Lower lobe of right lung (tissue), 2 donors: ENCODE results near the gene CEBPE. TPM values are rescaled to one million over a fixed set of nuclear protein-coding genes. Genes with fewer than 3 reads are reported as not detected.

Experiments
- ATAC-seq, 2 donors: fragments of 200-7000 bp; cut with Tn5 transposase; one replicate each; pipeline ENCODE4 v1.9.1; 2020 to 2022; ENCODE audit warnings: mild to moderate bottlenecking in 2 of 2, moderate library complexity in 2 of 2
- DNase-seq: peaks from one replicate; pipeline ENCODE4 v3.0.0-alpha.2; 2020
- H3K27ac ChIP-seq: fragments of 200-600 bp; one replicate; pipeline ENCODE4 v1.8.0; 2022
- H3K27me3 ChIP-seq: fragments of 200-600 bp; one replicate; pipeline ENCODE4 v1.8.0; 2022; ENCODE audit warnings: low read depth
- H3K36me3 ChIP-seq: fragments of 200-600 bp; one replicate; pipeline ENCODE4 v1.8.0; 2022; ENCODE audit warnings: mild to moderate bottlenecking
- H3K4me1 ChIP-seq: fragments of 200-600 bp; one replicate; pipeline ENCODE4 v1.8.0; 2022
- H3K4me3 ChIP-seq: fragments of 200-600 bp; one replicate; pipeline ENCODE4 v1.8.0; 2022; ENCODE audit warnings: mild to moderate bottlenecking
- H3K9me3 ChIP-seq: fragments of 200-600 bp; one replicate; pipeline ENCODE4 v1.8.0; 2022
- intact Hi-C: fragments of 100-400 bp; cut with DNase I; formaldehyde crosslinking; loops from one replicate; pipeline ENCODE4 v1.11.0; 2022
- total RNA-seq: library from RNA; stranded (reverse); fragmentation: NEBNext Ultra II Directional; extraction: Animal tissue kit (Norgen Biotek cat#: 25700); gene quantifications from one replicate; pipeline ENCODE4 v1.2.1, GENCODE V29; 2021
- TF ChIP-seq, protein P1 (sequence below): fragments of 200-600 bp; IDR thresholded peaks from one replicate; pipeline ENCODE4 v1.8.0; 2022; ENCODE audit warnings: antibody characterized with exemption, mild to moderate bottlenecking
- donor health status: DM: no; HTN: yes; CAD: no; lungs with severe emphysema.

CEBPE gene
- total RNA-seq, 1 donor from 2014 or later = 0.32 TPM

DNA sequence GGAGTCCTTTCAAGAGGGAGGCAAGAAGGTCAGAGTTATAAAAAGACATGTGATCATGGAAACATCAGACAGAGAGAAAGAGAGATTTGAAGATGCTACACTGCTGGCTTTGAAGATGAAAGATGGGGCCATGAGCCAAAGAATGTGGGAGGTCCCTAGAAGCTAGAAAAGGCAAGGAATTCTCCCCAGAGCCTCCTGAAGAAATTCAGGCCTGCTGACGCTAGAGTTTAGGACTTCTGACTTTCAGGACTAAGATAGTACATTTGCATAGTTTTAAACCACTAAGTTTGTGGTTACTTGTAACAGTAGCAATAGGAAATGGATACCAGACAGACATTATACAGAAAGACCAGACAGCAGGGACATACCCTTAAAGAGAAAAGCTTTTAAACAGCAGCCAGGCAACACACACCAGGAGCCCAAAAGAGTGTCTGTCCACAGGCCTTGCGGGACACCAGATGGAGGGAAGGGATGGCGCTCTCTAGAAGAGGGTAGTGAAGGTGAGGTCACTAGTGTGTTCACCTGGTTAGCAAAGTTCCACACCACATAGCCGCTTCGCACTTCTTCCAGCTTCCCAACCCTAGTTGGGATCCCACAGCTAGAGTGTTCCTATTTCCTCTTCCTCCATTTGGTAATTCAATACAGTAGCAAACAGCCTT lies 29.7 kb upstream of the CEBPE start:
- H3K27ac ChIP-seq = no peak overlapping the region
- ATAC-seq (no peak), DNase-seq (no peak)
- H3K36me3 ChIP-seq = no peaks in the 10 kb centered on the region
- no peaks in the 10 kb centered on the region for H3K9me3 ChIP-seq
- H3K27me3 ChIP-seq = no peaks in the 10 kb centered on the region
- H3K4me1 ChIP-seq = peaks cover 10% of the 10 kb centered on the region
- H3K4me3 ChIP-seq = no peak overlapping the region
- TF ChIP-seq, protein P1, sequence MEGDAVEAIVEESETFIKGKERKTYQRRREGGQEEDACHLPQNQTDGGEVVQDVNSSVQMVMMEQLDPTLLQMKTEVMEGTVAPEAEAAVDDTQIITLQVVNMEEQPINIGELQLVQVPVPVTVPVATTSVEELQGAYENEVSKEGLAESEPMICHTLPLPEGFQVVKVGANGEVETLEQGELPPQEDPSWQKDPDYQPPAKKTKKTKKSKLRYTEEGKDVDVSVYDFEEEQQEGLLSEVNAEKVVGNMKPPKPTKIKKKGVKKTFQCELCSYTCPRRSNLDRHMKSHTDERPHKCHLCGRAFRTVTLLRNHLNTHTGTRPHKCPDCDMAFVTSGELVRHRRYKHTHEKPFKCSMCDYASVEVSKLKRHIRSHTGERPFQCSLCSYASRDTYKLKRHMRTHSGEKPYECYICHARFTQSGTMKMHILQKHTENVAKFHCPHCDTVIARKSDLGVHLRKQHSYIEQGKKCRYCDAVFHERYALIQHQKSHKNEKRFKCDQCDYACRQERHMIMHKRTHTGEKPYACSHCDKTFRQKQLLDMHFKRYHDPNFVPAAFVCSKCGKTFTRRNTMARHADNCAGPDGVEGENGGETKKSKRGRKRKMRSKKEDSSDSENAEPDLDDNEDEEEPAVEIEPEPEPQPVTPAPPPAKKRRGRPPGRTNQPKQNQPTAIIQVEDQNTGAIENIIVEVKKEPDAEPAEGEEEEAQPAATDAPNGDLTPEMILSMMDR = no peak
- intact Hi-C loops = no loop called here

DNA sequence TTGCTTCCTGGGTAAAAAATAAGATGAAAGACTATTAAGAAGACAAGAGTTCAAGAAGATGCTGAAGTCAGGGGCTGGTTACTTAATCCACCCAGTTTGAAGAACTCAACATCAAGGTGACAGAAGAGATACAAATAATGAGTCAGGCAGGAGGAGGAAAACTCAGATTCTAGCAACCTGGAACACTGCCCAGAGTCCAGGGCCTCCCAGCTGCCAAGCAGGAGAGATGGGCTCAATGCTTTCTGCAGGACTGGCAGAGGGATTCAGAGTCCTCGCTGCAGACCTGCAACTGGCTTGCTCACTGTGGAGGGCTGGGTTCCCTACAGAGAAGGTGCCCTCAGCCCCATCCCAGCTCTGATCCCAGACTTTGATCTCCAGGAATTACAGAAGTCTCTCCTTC lies 28.6 kb upstream of the CEBPE start:
- DNase-seq = no peak
- peaks cover under 1% of the 10 kb centered on the region for H3K36me3 ChIP-seq
- peaks cover 2% of the 10 kb centered on the region for H3K4me1 ChIP-seq
- ATAC-seq = peak in 1 of 2 donors; percentile 3
- intact Hi-C loops = no loop called here
- no peak overlapping the region for H3K4me3 ChIP-seq
- TF ChIP-seq, protein P1 = no peak
- H3K27ac ChIP-seq = no peak overlapping the region
- no peaks in the 10 kb centered on the region for H3K27me3 ChIP-seq
- no peaks in the 10 kb centered on the region for H3K9me3 ChIP-seq

DNA sequence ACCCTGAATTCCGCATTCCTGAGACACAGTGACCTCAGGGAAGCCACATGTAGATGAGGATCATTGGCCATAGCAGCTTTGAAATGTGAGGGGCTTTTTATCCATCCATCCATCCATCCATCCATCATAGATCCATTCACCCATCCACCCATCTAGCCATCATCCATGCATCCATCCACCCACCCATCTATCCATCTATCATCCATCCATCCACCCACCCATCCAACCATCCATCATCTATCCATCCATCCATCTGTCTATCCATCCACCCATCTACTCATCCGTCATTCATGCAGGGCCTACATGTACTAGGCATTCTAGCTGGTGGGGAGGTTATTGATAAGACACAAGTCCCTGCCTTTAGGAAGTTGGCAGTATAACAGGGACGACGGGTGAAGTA lies 27.9 kb upstream of the CEBPE start:
- TF ChIP-seq, protein P1 = no peak
- ATAC-seq (no peak), DNase-seq (no peak)
- H3K36me3 ChIP-seq = peaks cover 4% of the 10 kb centered on the region
- H3K4me1 ChIP-seq = peaks cover 8% of the 10 kb centered on the region
- no peaks in the 10 kb centered on the region for H3K9me3 ChIP-seq
- no peak overlapping the region for H3K4me3 ChIP-seq
- no peaks in the 10 kb centered on the region for H3K27me3 ChIP-seq
- H3K27ac ChIP-seq = no peak overlapping the region
- intact Hi-C loops = no loop called here

DNA sequence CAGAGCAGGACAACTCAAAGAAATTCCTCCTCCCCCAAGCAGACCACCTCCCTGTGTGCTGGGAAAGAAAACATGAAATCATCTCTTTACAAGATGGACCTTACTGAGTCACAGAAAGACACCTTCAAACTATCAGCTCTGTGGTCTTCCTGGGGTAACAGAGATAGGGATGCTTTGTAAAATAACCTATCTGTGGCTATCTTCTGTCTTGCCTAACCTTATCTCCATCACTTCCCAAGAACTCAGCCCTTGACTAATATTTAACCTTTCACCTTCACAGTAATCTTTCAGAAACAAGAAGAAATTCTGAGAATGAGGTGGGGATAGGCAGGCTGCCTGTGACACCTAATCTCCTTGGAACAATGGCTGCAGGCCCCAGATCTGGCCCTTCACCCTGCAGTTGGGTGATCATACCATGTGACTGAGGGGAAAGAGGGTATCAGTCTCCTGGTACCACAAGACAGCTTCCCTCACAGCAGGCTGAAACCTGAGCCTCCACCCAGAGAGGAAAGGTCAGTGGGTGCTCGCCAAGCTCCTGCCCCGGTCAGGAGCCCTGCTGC lies 27.4 kb upstream of the CEBPE start:
- DNase-seq = no peak
- H3K27ac ChIP-seq = no peak overlapping the region
- intact Hi-C loops = no loop called here

DNA sequence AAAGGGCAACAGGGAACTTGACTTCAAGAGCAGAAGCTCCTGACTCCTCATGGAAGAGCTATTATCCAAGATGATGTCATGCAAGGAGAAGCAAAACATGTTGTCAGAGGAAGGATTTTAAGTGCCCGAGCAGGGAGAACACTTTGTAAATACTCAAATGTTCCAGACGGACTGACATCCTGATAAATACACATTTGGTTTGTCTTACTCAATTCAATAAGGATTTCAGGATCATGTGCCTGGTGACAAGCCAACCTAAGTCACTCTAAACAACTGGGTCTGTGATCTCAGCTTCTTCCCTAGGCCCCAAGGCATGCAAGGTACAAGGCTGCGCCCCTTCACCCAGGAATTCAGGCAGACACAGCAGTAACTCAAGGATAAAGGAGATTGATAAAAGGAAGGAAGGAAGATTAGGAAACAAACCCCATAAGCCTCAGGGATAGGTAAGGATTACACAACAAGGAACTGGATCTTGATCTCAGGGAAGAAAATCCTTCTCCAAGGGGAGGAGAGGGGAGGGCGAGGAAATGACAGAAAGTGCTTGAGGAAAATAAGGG lies 26.8 kb upstream of the CEBPE start:
- Histone ChIP-seq H3K36me3 (peaks cover 4% of the 10 kb centered on the region), H3K27ac (no peak overlapping the region), H3K9me3 (no peaks in the 10 kb centered on the region), H3K4me1 (peaks cover 8% of the 10 kb centered on the region), H3K27me3 (no peaks in the 10 kb centered on the region), H3K4me3 (no peak overlapping the region)
- ATAC-seq (peak; percentile 52 to 67), DNase-seq (no peak)
- TF ChIP-seq, protein P1 = no peak
- intact Hi-C loops = no loop called here

More for the DNA sequence above, 27.4 kb upstream of the CEBPE start:
- H3K36me3 ChIP-seq = peaks cover 4% of the 10 kb centered on the region
- H3K9me3 ChIP-seq = no peaks in the 10 kb centered on the region
- H3K27me3 ChIP-seq = no peaks in the 10 kb centered on the region
- H3K4me3 ChIP-seq = no peak overlapping the region
- peaks cover 8% of the 10 kb centered on the region for H3K4me1 ChIP-seq
- TF ChIP-seq, protein P1 = no peak
- ATAC-seq = no peak
